GM11168 (cell line): ENCODE results near the gene ANKRD45.
"Not testable (repeated sequence)": the region's sequence is repeated elsewhere in the genome, so short reads cannot be mapped to it uniquely, and the experiment has no call there.

Experiments used
- in situ Hi-C: fragments of 300-500 bp; cut with MboI; formaldehyde crosslinking; loops from one replicate; pipeline ENCODE4 v1.12.0; 2022; ENCODE audit warnings: low sequenced_read_pairs; ENCODE audit not compliant: unreplicated experiment

Gene ANKRD45

DNA sequence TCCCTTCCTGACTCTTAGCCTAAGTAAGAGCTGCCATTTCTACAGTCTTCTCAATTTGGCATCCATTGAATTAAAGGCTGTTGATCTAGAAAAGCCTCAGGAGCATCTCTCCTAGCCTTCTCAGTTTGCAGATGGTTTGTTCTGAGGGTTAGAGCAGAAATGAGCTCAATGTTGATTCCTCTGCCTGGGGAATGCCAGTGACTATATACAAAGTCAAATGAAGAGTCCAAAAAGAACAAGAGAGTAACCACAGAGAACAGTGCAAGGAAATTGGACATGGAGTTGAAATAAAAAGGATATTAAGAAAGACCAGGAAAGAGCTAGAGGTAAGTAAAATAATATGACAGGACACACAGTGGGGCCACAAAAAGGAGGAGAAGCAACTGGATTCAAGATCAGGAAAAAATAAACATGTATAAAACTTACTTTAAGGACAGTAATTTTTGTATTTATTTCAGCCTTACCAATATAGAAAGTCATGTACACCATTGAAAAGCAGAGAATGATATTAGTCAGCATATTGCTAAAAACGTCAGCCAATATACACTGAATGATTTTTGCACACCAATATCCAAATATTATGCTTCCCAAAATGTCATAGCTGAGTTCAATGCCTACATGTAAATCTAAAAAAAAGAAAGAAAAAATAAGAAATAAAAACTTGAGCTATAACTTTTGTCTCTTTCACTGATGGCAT, 88.1 kb downstream of the ANKRD45 start:
- in situ Hi-C loops = no loop called here

DNA sequence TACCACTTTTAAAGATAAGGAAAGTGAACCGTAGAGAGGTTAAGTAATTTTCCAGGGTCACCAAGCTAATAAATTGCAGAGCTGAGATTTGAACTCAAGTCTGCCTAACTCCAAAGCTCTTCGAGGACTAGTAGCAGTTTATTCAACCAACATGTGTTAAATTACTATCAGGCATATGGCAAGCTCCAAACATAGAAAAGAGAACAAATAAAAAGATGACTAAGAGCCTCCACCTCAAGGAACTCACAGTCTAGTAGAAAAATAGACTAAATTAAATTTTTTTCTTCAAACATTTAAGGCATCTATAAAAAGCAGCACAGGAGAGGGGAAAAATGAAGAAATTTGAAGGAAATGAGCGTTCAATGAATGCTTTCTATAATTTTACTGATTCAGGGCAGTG, 89.0 kb downstream of the ANKRD45 start:
- in situ Hi-C loops = no loop called here

- in situ Hi-C loops = no loop called here
Measured at GRCh38 chr1:173580071-173580470, 89.6 kb downstream of the ANKRD45 start.

- in situ Hi-C loops = no loop called here
Measured at GRCh38 chr1:173573596-173573995, 96.1 kb downstream of the ANKRD45 start.

DNA sequence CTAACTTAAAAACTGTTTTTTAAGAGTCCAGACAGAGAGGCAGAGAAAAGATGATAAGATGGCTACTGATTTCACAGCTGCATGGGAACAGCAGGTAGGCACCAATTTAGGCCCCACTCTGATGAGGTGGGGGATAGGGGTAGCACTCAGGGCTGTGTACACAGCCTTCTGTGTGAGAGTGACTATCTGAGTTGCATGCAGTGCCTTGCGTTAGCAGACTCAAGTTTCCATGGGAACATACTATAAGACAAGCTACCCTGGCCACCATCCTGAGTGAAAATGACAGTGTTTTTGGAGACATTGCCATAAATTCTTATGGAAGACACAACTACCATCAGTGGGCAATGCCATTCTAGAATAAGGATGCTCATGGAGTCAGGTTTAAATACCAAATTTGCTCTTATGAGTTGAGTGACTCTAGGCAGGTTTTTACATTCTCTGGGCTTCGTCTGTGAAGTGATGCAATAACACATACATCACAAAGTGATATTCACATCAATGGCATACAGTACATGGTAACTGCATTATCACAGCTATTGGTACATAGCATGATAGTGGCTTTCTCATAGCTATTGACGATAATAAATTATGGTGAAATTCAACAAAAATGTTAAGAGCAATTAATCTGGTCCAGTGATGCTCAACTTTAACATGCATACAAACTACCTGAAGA, 97.3 kb downstream of the ANKRD45 start:
- in situ Hi-C loops = no loop called here

GRCh38 chr1:173570370-173571007, 99.2 kb downstream of the ANKRD45 start:
- in situ Hi-C loops = no loop called here

GRCh38 chr1:173568483-173568882, 101.2 kb downstream of the ANKRD45 start:
- in situ Hi-C loops = no loop called here

DNA sequence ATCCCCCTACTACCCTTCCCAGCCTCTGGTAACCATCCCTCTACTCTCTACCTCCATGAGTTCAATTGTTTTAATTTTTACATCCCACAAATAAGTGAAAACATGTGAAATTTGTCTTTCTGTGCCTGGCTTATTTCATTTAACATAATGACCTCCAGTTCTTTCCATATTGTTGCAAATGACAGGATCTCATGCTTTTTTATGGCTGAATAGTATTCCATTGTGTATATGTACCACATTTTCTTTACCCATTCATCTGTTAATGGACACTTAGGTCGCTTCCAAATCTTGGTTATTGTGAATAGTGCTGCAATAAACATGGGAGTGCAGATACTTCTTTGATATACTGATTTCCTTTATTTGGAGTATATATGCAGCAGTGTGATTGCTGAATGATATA, 105.8 kb downstream of the ANKRD45 start:
- in situ Hi-C loops = not testable (repeated sequence)

DNA sequence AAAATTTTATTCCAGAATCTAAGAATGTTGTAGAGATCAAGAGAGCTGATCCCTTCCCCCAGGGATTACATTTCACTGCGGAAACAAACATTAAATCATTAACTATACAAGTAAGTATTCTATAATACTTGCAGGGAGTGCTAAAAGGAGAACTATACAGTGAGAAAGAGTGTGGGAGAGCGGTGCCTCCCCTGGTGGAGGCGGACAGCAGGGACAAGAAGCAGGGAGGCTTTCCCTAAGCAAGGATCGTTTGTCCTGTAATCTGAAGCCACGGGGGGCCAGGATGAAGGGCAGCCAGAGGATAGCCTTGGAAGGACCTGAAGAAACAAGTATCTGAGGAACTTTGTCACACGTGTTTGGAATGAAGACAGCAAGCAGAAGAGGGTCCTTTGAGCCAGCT, 106.8 kb downstream of the ANKRD45 start:
- in situ Hi-C loops = no loop called here

- in situ Hi-C loops = no loop called here
Measured at GRCh38 chr1:173561263-173561662, 108.4 kb downstream of the ANKRD45 start.

- in situ Hi-C loops = no loop called here
Measured at GRCh38 chr1:173560285-173560880, 109.3 kb downstream of the ANKRD45 start.
